CD4-positive, alpha-beta T cell treated with Interleukin-12 subunit alpha and Interleukin-12 subunit beta, for 1 hour (primary cell): ENCODE measurements around the gene FLII.
A peak's percentile ranks its signal among the peaks of the same experiment; 100 is the strongest.
"Not testable (repeated sequence)": the region's sequence is repeated elsewhere in the genome, so short reads cannot be mapped to it uniquely, and the experiment has no call there.

Experiments used
- DNase-seq: peaks from one replicate; pipeline ENCODE4 v3.0.0-alpha.2; 2020

The FLII gene

DNA sequence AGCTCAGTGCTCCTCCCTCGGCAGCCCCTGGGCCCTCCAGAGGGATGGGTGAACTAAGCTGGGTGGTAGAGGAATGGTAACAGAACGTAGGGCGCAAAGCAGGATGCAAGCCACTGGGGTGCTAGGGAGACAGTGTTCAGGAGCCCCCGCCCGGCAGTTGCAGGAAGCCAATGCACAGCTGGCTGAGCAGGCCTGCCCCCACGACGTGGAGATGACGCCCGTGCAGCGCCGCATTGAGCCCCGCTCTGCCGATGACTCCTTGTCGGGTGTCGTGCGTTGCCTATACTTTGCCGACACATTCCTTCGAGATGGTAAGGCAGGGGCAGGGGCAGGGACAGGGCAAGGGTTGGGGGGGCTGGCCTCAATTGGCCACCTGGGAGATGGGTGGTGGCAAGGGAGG, 20.2 kb downstream of the FLII start:
- no peak for DNase-seq

DNA sequence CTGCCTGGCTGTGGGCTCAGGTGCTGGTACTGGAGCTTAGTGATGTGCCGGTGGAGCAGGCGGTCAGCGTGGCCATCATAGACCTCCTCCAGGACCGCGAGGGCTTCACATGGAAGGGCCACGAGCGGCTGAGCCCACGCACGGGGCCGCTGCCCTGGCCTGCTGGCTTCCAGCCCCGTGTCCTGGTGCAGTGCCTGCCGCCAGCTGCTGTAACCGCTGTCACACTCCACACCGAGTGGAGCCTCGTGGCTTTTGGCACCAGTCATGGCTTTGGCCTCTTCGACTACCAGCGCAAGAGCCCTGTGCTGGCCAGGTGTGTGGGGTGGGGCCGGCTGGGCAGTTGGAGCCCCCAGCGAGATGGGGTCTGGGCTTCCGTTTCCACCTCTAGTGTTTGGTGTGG, 21.1 kb downstream of the FLII start:
- DNase-seq, result no peak

DNA sequence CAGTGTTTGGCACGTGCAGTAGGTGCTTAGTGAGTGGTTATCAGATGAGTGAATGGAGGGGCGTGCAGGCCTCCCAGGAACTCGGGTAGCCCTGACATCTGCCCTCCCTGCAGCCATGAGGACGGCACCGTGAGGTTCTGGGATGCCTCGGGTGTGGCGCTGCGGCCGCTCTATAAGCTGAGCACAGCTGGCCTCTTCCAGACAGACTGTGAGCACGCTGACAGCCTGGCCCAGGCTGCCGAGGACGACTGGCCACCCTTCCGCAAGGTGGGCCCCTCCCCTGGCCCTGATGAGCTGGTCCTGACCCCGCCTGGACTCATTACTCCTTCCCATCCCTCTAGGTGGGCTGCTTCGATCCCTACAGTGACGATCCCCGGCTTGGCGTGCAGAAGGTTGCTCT, 22.0 kb downstream of the FLII start:
- no peak for DNase-seq

DNA sequence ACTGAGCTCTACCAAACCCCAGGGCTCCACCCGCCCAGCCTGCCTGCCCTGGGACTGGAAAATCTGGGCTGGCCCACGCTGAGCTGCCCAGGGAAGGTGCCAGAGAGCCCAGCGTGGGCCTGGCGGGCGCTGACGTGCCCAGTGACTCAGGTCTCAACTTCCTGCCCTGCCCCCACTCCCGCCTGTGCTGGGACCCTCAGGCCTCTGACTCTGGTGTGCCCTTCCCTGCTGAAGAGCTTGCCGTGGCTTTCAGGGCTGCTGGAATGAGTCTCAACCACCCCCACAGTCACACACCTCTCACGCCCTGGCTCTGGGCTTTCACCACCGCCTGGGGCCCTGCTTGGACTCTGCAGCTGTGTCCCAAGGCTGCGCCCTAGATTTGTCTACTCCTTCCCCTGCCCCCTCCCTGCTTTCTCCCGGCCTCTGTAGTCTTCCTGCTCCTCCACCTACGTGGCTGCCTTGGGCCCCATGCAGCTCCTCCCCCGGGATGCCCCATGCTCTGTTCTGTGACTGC, 22.7 kb downstream of the FLII start:
- no peak for DNase-seq

DNA sequence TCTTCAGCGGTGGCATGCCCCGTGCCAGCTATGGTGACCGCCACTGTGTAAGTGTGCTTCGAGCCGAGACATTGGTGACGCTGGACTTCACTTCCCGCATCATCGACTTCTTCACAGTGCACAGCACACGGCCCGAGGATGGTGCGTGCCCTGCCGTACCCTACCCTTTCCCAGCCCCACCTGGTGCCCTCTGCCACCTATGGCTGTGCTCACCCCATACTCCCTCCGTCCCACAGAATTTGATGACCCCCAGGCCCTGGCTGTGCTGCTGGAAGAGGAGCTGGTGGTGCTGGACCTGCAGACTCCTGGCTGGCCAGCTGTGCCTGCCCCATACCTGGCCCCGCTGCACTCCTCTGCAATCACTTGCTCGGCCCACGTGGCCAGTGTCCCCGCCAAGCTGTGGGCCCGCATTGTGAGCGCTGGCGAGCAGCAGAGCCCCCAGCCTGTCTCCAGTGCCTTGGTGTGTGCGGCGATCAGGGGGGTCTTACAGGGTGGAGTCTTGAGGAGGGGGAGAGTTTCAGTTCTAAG, 23.6 kb downstream of the FLII start:
- DNase-seq, result no peak

DNA sequence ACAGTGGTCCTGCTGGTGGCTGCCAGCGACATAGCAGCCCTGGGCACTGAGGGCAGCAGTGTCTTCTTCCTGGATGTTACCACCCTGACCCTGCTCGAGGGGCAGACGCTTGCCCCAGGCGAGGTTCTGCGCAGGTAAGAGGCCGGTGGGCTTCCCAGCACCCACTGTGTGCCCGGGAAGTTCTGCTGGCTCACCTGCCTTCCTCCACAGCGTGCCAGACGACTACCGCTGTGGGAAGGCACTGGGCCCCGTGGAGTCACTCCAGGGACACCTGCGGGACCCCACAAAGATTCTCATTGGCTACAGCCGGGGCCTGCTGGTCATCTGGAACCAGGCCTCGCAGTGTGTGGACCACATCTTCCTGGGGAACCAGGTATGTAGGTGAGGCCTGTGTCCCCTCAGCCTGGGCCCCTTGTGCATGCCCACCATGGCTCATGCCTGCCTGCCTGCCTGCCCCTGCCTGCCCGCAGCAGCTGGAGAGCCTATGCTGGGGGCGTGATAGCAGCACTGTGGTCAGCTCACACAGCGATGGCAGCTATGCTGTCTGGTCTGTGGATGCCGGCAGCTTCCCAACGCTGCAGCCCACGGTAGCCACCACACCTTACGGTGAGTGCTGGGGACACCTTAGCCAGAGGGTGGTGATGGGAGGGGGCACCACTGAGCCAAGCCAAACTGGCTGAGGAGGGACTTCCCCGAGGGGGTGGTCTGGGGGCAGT, 24.6 kb downstream of the FLII start:
- no peak for DNase-seq

DNA sequence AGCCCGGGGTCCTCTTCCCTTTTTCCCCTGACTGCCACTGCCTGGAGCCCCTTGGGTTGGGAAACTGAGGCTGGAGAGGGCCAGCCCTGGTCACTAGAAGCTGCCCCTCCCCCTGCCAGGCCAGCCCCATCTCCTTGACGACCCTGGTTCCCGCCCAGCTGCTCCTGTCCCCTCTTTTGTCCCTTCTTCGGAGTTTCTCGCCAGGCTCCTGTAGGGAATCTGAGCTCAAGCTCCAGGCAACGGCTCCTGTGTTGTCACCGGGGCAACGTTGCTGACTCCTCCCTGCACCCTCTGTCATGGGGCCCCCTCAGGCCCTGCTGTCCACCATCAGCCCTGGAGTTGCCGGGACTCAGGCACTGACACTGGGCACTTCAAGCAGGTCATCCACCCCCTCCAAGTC, 27.4 kb downstream of the FLII start:
- no peak for DNase-seq

DNA sequence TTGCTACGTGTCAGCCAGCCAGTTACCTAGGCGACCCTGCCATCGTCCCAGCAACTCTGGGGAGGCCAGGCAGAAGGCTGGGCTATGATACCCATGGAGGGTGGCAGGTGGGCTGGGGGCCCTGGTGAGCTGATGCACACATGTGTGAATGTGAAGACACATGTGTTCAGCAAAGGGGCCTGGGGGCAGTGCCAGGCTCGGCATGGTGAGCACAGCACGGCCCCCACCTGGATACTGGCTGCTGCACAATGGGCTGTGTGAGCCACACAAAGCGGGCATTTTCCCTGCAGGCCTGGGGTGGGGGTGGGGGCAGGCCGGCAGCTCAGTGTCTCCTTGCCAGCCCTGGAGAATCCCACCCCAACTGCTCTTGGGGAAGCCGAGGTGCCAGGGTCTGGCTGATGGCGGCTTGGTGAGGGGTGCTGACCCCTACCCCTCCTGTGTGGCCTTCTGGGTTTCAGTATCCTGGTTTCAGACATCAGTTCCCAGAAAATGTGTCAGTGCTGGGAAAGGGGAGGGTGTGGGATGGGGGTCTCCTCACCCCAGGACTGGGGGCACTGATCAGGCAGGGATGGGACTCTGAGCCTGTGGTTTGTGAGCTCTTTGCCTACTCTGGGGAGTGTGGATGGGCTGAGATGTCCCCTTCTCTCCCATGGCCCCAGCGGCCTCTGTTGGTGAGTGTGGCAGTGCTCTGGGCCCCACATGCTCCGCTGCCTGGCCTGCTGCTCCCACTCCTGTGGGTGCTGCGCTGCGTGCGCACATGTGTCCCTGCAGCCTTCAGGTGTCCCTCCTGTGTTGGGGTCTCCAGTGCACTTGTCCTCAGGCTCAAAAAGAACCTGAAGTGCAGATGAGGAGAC, 28.0 kb downstream of the FLII start:
- DNase-seq, result no peak

DNA sequence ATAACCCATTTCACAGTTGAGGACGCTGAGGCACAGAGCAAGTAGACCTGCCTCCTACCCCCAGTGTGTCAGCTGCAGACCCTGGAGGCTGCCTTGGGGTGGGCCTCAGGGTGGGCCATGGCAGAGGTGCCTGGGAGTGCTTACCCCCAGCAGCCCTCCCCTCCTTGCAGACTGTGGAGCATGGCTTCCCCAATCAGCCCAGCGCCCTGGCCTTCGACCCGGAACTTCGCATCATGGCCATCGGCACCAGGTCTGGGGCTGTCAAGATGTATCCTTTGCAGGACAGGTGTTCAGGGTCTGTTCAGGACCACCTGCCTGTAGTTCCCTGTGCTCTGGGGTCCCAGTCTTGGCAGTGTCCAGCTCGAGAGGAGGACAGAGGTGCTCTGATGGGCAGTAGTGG, 28.8 kb downstream of the FLII start:
- no peak for DNase-seq

DNA sequence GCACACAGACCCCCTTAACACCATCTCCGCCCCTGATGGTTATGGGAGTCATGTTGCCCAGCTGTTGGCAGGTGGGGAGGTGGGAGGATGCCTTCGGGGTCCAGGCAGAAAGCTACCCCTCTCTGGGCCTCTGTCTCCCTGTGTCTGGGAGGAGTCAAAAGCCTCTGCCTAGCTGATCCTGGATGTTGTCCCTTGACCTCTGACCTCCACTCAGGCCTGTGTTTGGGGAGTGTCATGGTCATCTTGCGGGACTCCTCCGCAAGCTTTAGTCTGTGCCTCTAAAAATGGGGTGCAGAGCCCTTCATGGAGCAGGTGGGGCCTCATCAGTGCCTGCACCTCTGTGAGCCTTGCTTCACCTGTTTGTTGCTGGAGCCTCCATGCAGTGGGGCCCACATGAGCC, 29.3 kb downstream of the FLII start:
- DNase-seq, result no peak

DNA sequence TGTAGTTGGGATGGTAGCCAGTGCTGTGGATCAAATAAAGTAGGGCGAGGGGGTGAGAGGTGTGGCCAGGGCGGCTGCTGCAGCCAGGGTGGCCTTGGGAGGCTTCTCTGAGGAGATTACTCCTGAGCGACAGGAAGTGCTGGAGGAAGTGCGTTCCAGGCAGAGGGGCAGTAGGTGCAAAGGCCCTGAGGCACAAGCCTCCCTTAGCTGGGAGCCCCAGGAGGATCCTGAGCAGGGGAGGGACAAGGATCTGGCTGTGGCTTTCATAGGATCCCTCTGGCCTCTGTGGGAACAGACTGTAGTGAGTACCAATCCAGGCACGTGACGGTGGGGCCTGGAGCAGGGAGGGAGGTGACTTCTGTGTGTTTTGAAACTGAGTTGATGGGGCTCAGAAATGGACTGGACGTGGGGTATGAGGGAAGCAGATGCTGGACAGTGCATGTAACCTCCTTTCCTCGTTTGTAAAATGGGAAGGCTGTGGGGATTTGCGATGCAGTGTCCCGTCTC, 30.3 kb downstream of the FLII start:
- no peak for DNase-seq

DNA sequence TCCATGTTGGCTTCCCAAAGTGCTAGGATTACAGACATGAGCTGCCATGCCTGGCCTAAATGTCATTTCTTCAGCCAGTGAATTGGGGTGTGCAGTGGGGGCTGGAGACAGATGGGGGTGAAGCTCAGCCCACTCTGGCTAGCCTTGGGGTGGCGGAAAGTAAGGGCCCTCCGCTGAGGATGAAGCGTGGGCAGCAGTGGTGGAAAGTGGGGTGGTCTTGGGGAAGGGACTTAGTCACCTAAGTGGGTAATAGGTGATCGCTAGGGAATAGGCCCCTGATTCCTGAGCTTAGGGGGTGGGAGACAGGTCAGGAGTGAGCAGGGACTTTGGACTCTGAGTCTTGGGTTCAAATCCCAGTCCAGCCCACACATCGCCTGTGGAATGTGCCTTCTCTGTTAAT, 30.9 kb downstream of the FLII start:
- no peak for DNase-seq

DNA sequence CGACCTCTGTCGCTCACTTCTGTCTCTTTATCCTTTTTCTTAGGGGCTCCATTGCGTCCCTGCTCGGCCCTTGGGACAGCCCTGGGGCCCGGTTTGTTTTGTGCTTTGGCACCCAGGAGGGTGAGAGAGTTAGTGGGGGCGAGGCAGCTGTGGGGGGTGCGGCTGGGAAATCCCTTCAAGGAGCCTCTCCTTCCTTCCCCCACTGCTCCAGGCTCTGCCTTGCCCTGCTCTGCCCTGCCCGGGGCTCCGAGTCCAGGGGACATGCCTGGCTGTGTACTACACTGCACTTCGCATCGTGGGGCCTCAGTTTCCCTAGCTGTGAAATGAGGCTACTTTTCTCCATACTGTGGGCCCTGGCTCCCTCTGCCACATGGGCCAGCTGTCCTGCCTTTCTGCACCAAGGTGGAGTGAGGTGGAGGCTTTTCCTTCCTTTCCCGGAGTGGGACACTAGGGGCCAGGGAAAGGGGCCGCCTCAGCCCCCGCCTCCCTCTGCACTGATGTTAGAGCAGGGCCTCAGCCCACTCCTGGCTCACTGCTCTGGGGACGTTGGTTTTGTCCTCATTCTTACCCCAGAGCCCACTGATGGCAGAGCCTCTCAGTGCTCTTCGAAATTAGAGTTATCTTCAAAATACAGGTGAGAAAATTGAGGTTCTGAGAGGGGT, 32.1 kb downstream of the FLII start:
- DNase-seq, result no peak

DNA sequence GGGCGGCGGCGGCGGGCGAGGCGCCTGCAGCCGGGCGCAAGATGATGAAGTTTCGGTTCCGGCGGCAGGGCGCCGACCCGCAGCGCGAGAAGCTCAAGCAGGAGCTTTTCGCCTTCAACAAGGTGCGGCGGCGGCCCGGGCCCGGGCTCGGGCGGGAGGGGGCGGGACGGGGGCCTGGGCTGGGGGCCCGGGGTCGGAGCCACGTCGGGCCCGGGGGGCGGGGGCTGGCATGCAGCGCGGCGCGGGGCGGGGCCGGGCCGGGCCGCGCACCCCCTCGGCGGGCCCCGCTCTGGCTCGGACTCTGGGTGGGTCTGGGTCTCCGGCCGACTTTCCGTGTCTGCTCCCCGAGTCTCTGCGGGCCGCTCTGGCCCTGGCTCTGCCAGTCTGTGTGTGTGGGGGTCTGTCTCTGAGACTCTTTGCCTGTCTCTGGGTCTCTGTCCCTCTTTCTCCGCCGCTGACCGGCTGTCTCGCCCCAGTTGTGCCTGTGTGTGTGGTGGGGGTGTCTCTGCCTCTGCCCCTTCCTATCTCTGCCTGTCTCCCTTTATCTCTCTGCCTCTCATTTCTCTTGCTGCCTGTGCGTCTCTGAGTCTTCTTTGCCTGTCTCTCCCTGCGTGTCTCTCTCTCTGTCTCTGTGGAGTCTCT, 32.8 kb downstream of the FLII start:
- no peak for DNase-seq

DNA sequence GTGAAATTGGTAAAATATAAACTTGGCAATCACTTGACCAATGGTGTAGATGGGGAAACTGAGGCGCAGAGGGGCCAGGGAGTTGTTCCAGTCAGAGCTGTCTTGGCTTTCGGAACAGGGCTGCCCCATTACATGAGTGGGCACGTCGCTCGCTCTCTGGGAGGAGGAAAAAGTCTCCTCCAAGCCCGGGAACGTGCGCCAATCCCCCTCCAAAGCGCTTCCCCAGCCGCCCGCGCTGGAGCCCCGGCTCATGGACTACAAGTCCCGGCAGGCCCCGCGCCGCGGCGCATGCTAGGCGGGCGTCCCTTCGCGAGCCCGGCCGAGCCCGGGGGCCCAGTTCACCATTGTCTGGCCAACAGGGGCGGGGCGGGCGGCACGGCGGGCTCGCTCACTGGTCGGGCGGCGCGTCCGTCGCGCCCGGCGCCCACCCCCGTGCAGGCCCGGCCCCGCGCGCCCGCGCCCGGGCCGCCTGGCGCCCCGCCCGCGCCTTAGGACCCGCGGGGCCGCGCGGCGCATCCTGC, 33.4 kb downstream of the FLII start, which contains the start of gene LLGL1:
LLGL1 (plus strand) TSS at position 515 of the 521 bp plus-strand sequence. CDS start 48 bp downstream, outside the sequence.
- peak; percentile 96 for DNase-seq

DNA sequence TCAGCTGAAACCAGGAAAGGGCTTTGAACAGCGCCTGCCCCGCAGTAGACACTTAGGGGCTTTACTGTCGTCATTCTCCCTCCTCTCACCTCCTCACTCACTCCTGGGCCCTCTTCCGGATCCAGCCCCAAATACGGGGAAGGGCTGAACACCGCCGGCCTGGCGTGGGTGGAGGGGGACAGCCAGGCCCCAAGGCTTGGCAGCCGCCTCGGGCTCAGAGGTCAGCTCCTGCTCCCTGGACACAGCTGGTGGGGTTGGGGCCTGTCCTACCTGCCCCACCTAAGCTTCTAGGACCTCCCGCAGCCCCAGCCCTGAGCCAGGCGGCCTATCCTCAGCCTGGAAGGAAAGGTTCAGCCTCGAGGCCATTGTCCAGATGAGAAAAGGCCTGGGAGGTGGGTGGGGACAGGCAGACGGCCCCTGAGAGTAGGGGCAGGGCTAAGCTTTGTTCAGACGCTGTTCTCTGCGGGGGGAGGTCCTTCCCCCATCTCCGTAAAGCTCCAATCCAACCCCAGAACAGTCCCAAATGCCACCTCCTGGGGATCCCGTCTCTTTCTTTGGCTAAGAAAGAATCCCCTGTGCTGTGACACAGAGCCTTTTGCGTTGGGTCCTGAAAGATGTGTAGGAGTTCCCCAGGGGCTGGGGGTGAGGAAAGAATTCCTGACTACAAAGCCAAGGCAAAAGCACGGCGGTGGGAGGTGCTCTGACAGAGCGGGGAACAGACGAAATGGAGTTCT, 34.0 kb downstream of the FLII start:
- no peak for DNase-seq

DNA sequence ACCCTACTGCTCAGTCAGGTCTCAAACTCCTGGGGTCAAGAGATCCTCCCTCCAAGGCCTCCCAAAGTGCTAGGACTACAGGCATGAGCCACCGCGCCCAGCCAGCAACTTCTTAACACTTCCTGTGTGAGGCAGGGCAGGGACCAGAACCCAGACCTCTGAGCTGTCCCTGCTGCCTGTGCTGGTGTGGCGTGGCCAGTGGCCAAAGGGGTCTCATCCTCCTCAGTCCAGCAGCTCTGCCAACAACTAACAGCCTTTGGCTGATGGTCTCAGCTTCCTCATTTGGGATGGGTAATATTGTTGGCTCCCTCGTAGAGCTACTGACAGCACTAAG, 34.5 kb downstream of the FLII start:
- DNase-seq, result no peak

DNA sequence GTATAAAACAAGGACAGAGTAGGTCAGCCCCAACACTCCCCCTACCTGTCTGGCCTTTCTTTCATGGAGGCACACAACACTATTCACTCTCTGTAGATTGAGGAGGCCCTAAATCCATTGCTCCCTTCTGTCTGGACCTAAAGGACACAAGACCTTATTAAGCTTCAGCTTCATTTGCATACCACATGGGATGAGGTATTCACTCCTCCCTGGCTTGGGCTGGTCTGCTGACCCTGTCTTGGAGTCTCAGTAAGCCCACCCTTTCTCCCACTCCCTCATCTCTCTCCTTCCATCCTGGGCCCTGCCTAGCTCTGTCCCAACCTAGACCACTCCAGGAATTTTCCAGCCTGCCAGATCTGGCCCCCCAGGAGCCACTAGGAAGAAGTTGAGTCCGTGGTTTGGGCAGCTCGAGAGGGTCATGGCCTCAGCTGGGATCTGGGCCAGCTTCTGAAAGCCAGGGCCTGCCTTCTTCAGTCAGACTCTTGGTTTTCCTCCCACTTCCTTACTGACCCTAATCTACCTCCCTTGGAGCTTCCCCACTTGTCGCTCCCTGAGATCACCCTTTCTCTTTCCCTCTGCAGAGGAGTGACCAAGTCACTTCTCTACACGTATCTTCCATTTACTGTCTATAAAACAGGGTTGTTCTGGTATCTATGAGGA, 39.7 kb downstream of the FLII start:
- no peak for DNase-seq

DNA sequence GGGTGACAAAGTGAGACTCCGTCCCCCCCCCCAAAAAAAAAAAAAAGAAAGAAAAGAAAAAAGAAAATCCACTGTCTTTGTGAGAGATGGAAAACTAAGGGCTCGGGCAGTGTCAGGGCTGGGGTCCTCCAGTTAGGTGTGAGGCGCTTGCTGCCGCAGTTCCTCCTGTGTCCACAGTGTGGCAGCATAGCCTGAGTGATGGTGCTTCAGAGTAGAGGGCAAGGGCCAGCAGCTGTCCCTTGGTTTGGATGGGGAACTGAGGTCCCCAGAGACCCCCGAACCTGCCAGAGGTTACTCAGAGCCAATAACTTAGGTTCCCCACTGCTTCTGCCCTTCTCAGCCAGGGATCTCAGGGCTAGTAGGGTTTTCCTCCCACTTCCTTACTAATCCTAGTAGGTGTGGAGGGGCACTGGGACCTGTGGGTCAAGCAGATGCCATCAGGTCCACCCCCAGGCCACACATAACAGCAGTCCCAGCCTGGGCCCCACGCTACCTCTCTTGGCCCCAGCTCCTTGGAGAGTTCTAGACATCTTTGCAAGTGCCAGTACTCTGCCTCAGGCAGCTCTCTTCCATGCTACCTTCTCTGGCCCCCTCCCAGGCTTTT, 41.0 kb downstream of the FLII start:
- peak; percentile 75 for DNase-seq

DNA sequence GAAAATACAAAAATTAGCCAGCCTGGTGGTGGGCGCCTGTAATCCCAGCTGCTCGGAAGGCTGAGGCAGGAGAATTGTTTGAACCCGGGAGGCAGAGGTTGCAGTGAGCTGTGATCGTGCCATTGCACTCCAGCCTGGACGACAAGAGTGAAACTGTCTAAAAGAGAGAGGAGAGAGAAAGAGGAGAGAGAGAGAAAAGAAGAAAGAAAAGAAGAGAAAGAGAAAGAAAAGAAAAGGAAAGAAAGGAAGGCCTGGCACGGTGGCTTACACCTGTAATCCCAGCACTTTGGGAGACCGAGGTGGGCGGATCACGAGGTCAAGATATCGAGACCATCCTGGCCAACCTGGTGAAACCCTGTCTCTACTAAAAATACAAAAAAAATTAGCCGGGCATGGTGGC, 41.6 kb downstream of the FLII start:
- not testable (repeated sequence) for DNase-seq
